MCF 10A (cell line): Measurements from ENCODE around the gene AMZ1. TPM values are rescaled to one million over a fixed set of nuclear protein-coding genes. Genes with fewer than 3 reads are reported as not detected.

Experiments
- BruUV-seq: library from RNA; stranded (reverse); fragments of 400-500 nt; replicated peaks from 2 replicates; lab custom pipeline; 2021; lab: Mats Ljungman, UMichigan
- CTCF ChIA-PET: fragments of 300-600 bp; sonication (Branson Sonifier 250); formaldehyde crosslinking; extraction: SDS; loops from one replicate; lab custom pipeline; 2021; ENCODE audit warnings: antibody characterized with exemption, inconsistent platforms; lab: Yijun Ruan, JAX
- POLR2A ChIA-PET: fragments of 300-600, 350-650 bp; sonication (Branson Sonifier 250); formaldehyde crosslinking; extraction: SDS; loops from one replicate; lab custom pipeline; 2020; ENCODE audit warnings: antibody characterized with exemption, inconsistent platforms; lab: Yijun Ruan, JAX
- DNase-seq: peaks from one replicate; pipeline ENCODE4 v3.0.0-alpha.2; 2018; ENCODE audit not compliant: unreplicated experiment
- H3K27ac Mint-ChIP-seq: one replicate; pipeline ENCODE4 v1.8.0; 2022; ENCODE audit warnings: mild to moderate bottlenecking, low read depth, mixed read lengths; ENCODE audit not compliant: unreplicated experiment
- H3K27me3 Mint-ChIP-seq: one replicate; pipeline ENCODE4 v1.8.0; 2022; ENCODE audit warnings: mixed read lengths; ENCODE audit not compliant: insufficient read depth, unreplicated experiment
- H3K36me3 Mint-ChIP-seq: one replicate; pipeline ENCODE4 v1.8.0; 2022; ENCODE audit warnings: mild to moderate bottlenecking, moderate library complexity, mixed read lengths; ENCODE audit not compliant: insufficient read depth, unreplicated experiment
- H3K4me1 Mint-ChIP-seq: one replicate; pipeline ENCODE4 v1.8.0; 2022; ENCODE audit warnings: mixed read lengths; ENCODE audit not compliant: insufficient read depth, unreplicated experiment
- H3K4me3 Mint-ChIP-seq: one replicate; pipeline ENCODE4 v1.8.0; 2022; ENCODE audit warnings: mild to moderate bottlenecking, moderate library complexity, mixed read lengths; ENCODE audit not compliant: unreplicated experiment
- H3K9me3 Mint-ChIP-seq: one replicate; pipeline ENCODE4 v1.8.0; 2022; ENCODE audit warnings: mixed read lengths; ENCODE audit not compliant: unreplicated experiment
- intact Hi-C: fragments of 100-400 bp; cut with micrococcal nuclease; formaldehyde crosslinking; loops from 2 replicates; pipeline ENCODE4 v1.14.1; 2022
- total RNA-seq: library from RNA; stranded (reverse); gene quantifications from 2 replicates; pipeline ENCODE4 v1.2.3, GENCODE V29; 2022
- TF ChIP-seq, protein P1 (sequence below): fragments of 200-600 bp; IDR thresholded peaks from one replicate; pipeline ENCODE4 v1.8.0; 2022; ENCODE audit warnings: antibody characterized with exemption, mild to moderate bottlenecking; ENCODE audit not compliant: unreplicated experiment

The AMZ1 gene
- total RNA-seq, 1 experiment from 2014 or later = not detected

GRCh38 chr7:2719007-2719406 lies 31.0 kb downstream of the AMZ1 start:
- Mint-ChIP-seq H3K27me3 (no peaks in the 10 kb centered on the region), H3K4me3 (no peak overlapping the region), H3K9me3 (no peaks in the 10 kb centered on the region), H3K27ac (no peak overlapping the region), H3K36me3 (peaks cover 38% of the 10 kb centered on the region), H3K4me1 (peaks cover 6% of the 10 kb centered on the region)
- ChIA-PET POLR2A (interaction anchor here (0.6 to 0.7 kb wide), 2 partner anchors 38 to 109 kb away, joined by 3 to 4 read pairs; no protein-coding TSS in a partner anchor), CTCF (interaction anchor here (0.6 to 1.7 kb wide), 3 partner anchors 9 to 140 kb away, joined by 3 to 8 read pairs (median 4); no protein-coding TSS in a partner anchor)
- TF ChIP-seq, protein P1, sequence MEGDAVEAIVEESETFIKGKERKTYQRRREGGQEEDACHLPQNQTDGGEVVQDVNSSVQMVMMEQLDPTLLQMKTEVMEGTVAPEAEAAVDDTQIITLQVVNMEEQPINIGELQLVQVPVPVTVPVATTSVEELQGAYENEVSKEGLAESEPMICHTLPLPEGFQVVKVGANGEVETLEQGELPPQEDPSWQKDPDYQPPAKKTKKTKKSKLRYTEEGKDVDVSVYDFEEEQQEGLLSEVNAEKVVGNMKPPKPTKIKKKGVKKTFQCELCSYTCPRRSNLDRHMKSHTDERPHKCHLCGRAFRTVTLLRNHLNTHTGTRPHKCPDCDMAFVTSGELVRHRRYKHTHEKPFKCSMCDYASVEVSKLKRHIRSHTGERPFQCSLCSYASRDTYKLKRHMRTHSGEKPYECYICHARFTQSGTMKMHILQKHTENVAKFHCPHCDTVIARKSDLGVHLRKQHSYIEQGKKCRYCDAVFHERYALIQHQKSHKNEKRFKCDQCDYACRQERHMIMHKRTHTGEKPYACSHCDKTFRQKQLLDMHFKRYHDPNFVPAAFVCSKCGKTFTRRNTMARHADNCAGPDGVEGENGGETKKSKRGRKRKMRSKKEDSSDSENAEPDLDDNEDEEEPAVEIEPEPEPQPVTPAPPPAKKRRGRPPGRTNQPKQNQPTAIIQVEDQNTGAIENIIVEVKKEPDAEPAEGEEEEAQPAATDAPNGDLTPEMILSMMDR = peak; percentile 35
- intact Hi-C loops = no loop called here
- DNase-seq = peak; percentile 18
- BruUV-seq = no TSS peak

DNA sequence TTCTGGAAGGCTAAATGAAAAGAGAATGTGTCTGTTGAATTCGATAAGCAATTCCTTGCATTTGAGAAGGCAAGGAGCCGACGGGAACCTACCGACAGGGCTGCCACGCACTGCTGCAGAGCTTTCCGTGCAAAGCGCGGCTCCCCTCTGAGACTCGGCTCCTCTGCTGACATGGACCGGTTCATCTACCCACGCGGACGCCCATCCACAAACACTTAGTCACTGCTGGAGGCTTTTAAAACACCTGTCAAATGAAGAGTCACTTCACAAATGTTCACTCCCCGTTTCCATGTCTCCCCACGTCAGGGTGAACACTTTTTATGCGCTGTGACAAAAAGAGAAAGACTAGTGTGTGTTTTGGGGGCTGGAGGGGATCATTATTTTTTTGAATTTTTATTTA lies 32.0 kb downstream of the AMZ1 start:
- ChIA-PET POLR2A (interaction anchor here (1.0 to 1.3 kb wide), 2 partner anchors 38 to 100 kb away, joined by 6 to 7 read pairs; no protein-coding TSS in a partner anchor), CTCF (interaction anchor here (1.7 kb wide), 1 partner anchor 10 kb away, joined by 8 read pairs; no protein-coding TSS in a partner anchor)
- H3K9me3 Mint-ChIP-seq = no peaks in the 10 kb centered on the region
- H3K27ac Mint-ChIP-seq = no peak overlapping the region
- TF ChIP-seq, protein P1 = no peak
- BruUV-seq = no TSS peak
- H3K4me3 Mint-ChIP-seq = no peak overlapping the region
- peaks cover 43% of the 10 kb centered on the region for H3K36me3 Mint-ChIP-seq
- DNase-seq = no peak
- intact Hi-C loops = loop anchor here (10.0 kb wide), 1 partner anchor 155 kb away; no protein-coding TSS in a partner anchor
- peaks cover 6% of the 10 kb centered on the region for H3K4me1 Mint-ChIP-seq
- H3K27me3 Mint-ChIP-seq = no peaks in the 10 kb centered on the region

- no TSS peak for BruUV-seq
- Mint-ChIP-seq H3K4me1 (peaks cover 6% of the 10 kb centered on the region), H3K9me3 (no peaks in the 10 kb centered on the region), H3K27ac (no peak overlapping the region), H3K4me3 (no peak overlapping the region), H3K27me3 (no peaks in the 10 kb centered on the region), H3K36me3 (peaks cover 52% of the 10 kb centered on the region)
- TF ChIP-seq, protein P1 = no peak
- POLR2A ChIA-PET = no interaction called here
- CTCF ChIA-PET = interaction anchor here (0.6 to 1.1 kb wide), 3 partner anchors 20 to 270 kb away, joined by 3 to 5 read pairs (median 4); no protein-coding TSS in a partner anchor
- intact Hi-C loops = loop anchor here (10.0 kb wide), 1 partner anchor 153 kb away; no protein-coding TSS in a partner anchor
- no peak for DNase-seq
These were observed 33.8 kb downstream of the AMZ1 start for GRCh38 chr7:2721842-2722241.

- no TSS peak for BruUV-seq
- Mint-ChIP-seq H3K4me3 (no peak overlapping the region), H3K4me1 (peaks cover 6% of the 10 kb centered on the region), H3K27ac (no peak overlapping the region), H3K36me3 (peaks cover 49% of the 10 kb centered on the region), H3K9me3 (no peaks in the 10 kb centered on the region), H3K27me3 (no peaks in the 10 kb centered on the region)
- ChIA-PET POLR2A (no interaction called here), CTCF (interaction anchor here (0.6 to 1.1 kb wide), 2 partner anchors 19 to 271 kb away, joined by 3 to 4 read pairs; no protein-coding TSS in a partner anchor)
- TF ChIP-seq, protein P1 = no peak
- intact Hi-C loops = loop anchor here (10.0 kb wide), 1 partner anchor 152 kb away; no protein-coding TSS in a partner anchor
- no peak for DNase-seq
These were observed 34.6 kb downstream of the AMZ1 start for GRCh38 chr7:2722591-2722990.
